22Rv1 (cell line): ENCODE results near the gene RHOXF2B.

ENCODE experiments used
- CTCF ChIP-seq: fragments of 450-650 bp; IDR thresholded peaks from 2 replicates; pipeline ENCODE4 v1.5.1; 2017; ENCODE audit warnings: mild to moderate bottlenecking
- ZFX ChIP-seq: fragments of 450-650 bp; IDR thresholded peaks from 2 replicates; pipeline ENCODE4 v1.6.1; 2017; ENCODE audit warnings: antibody characterized with exemption, borderline replicate concordance

- TF ChIP-seq CTCF (no peak), ZFX (no peak)
Observed at GRCh38 chrX:120023259-120023658, 54.2 kb downstream of the RHOXF2B start.
